Activated CD8-positive, alpha-beta T cell treated with anti-CD3 and anti-CD28 coated beads for 36 hours (primary cell): ENCODE results near the gene TMEM273. TPM values are rescaled to one million over a fixed set of nuclear protein-coding genes. Genes with fewer than 3 reads are reported as not detected.

Experiments
- ATAC-seq: fragments of 200-7000 bp; cut with Tn5 transposase; one replicate; pipeline ENCODE4 v1.10.0; 2021; ENCODE audit warnings: mild to moderate bottlenecking, moderate library complexity
- CTCF ChIA-PET: fragments of 350-600 bp; sonication (Branson Sonifier 250); formaldehyde crosslinking; loops from one replicate; lab custom pipeline; 2021; ENCODE audit warnings: antibody characterized with exemption; lab: Charles Lee
- POLR2A ChIA-PET: fragments of 350-600 bp; sonication (Branson Sonifier 250); formaldehyde crosslinking; loops from one replicate; lab custom pipeline; 2021; ENCODE audit warnings: antibody characterized with exemption; lab: Charles Lee
- DNase-seq: peaks from one replicate; pipeline ENCODE4 v3.0.0-alpha.2; 2020
- H3K27ac Mint-ChIP-seq: one replicate; pipeline ENCODE4 v1.8.0; 2021; ENCODE audit warnings: mild to moderate bottlenecking, mixed read lengths
- H3K27me3 Mint-ChIP-seq: one replicate; pipeline ENCODE4 v1.8.0; 2021; ENCODE audit warnings: mixed read lengths
- H3K36me3 Mint-ChIP-seq: one replicate; pipeline ENCODE4 v1.8.0; 2021; ENCODE audit warnings: low read depth, mixed read lengths
- H3K4me1 Mint-ChIP-seq: one replicate; pipeline ENCODE4 v1.8.0; 2021; ENCODE audit warnings: low read depth, mixed read lengths
- H3K4me3 Mint-ChIP-seq: one replicate; pipeline ENCODE4 v1.8.0; 2021; ENCODE audit warnings: mild to moderate bottlenecking, moderate library complexity, mixed read lengths
- H3K9me3 Mint-ChIP-seq: one replicate; pipeline ENCODE4 v1.8.0; 2021; ENCODE audit warnings: mixed read lengths
- CTCF ChIP-seq: fragments of 200-600 bp; IDR thresholded peaks from one replicate; pipeline ENCODE4 v1.8.0; 2022; ENCODE audit warnings: antibody characterized with exemption, mild to moderate bottlenecking
- intact Hi-C: fragments of 100-400 bp; cut with micrococcal nuclease; formaldehyde crosslinking; loops from one replicate; pipeline ENCODE4 v1.10.0; 2022
- total RNA-seq, 2 experiments: library from RNA; stranded (reverse); gene quantifications; one replicate each; pipeline ENCODE4 v1.2.3, GENCODE V29; 2021

TMEM273 gene
- total RNA-seq, 2 experiments from 2014 or later, result 16.6 to 19.0 TPM

GRCh38 chr10:49128854-49129253 lies 59.3 kb downstream of the TMEM273 start:
- H3K27me3 Mint-ChIP-seq, result peaks cover 11% of the 10 kb centered on the region
- H3K4me3 Mint-ChIP-seq, result no peak overlapping the region
- CTCF ChIA-PET, result no interaction called here
- intact Hi-C loops, result no loop called here
- DNase-seq (no peak), ATAC-seq (no peak)
- no peaks in the 10 kb centered on the region for H3K36me3 Mint-ChIP-seq
- H3K4me1 Mint-ChIP-seq, result no peaks in the 10 kb centered on the region
- H3K9me3 Mint-ChIP-seq, result peaks cover 1% of the 10 kb centered on the region
- no peak for TF ChIP-seq CTCF
- H3K27ac Mint-ChIP-seq, result no peak overlapping the region
- POLR2A ChIA-PET, result interaction anchor here (1.4 kb wide), 1 partner anchor 15 kb away, joined by 3 read pairs; no protein-coding TSS in a partner anchor

GRCh38 chr10:49123981-49124950 lies 63.9 kb downstream of the TMEM273 start:
- no peak overlapping the region for H3K4me3 Mint-ChIP-seq
- CTCF ChIA-PET, result no interaction called here
- no peak overlapping the region for H3K27ac Mint-ChIP-seq
- DNase-seq (no peak), ATAC-seq (no peak)
- no peak for TF ChIP-seq CTCF
- POLR2A ChIA-PET, result no interaction called here
- no peaks in the 10 kb centered on the region for H3K4me1 Mint-ChIP-seq
- intact Hi-C loops, result no loop called here
- no peaks in the 10 kb centered on the region for H3K36me3 Mint-ChIP-seq
- peaks cover 1% of the 10 kb centered on the region for H3K9me3 Mint-ChIP-seq
- H3K27me3 Mint-ChIP-seq, result peaks cover 14% of the 10 kb centered on the region

GRCh38 chr10:49120911-49121310 lies 67.3 kb downstream of the TMEM273 start:
- H3K27ac Mint-ChIP-seq, result no peak overlapping the region
- intact Hi-C loops, result no loop called here
- POLR2A ChIA-PET, result interaction anchor here (0.6 kb wide), 1 partner anchor 304 kb away, joined by 3 read pairs; no protein-coding TSS in a partner anchor
- H3K36me3 Mint-ChIP-seq, result no peaks in the 10 kb centered on the region
- no peak for TF ChIP-seq CTCF
- CTCF ChIA-PET, result no interaction called here
- no peak overlapping the region for H3K4me3 Mint-ChIP-seq
- no peaks in the 10 kb centered on the region for H3K4me1 Mint-ChIP-seq
- H3K27me3 Mint-ChIP-seq, result peaks cover 16% of the 10 kb centered on the region
- peaks cover 1% of the 10 kb centered on the region for H3K9me3 Mint-ChIP-seq
- ATAC-seq, result no peak
- DNase-seq, result no peak

GRCh38 chr10:49119746-49120145 lies 68.4 kb downstream of the TMEM273 start:
- Mint-ChIP-seq H3K27ac (no peak overlapping the region), H3K4me3 (no peak overlapping the region), H3K4me1 (peaks cover 1% of the 10 kb centered on the region), H3K36me3 (no peaks in the 10 kb centered on the region), H3K9me3 (no peaks in the 10 kb centered on the region), H3K27me3 (peaks cover 21% of the 10 kb centered on the region)
- CTCF ChIA-PET, result no interaction called here
- TF ChIP-seq CTCF, result no peak
- ATAC-seq (no peak), DNase-seq (no peak)
- intact Hi-C loops, result no loop called here
- POLR2A ChIA-PET, result no interaction called here

- DNase-seq (no peak), ATAC-seq (no peak)
- no peak overlapping the region for H3K4me3 Mint-ChIP-seq
- ChIA-PET CTCF (no interaction called here), POLR2A (no interaction called here)
- no peak overlapping the region for H3K27ac Mint-ChIP-seq
- no peaks in the 10 kb centered on the region for H3K36me3 Mint-ChIP-seq
- H3K9me3 Mint-ChIP-seq, result no peaks in the 10 kb centered on the region
- peaks cover 4% of the 10 kb centered on the region for H3K4me1 Mint-ChIP-seq
- no peak for TF ChIP-seq CTCF
- H3K27me3 Mint-ChIP-seq, result peaks cover 32% of the 10 kb centered on the region
- intact Hi-C loops, result no loop called here
Measured at GRCh38 chr10:49118430-49119074, 69.6 kb downstream of the TMEM273 start.
